GM12878 (cell line): ENCODE data around the gene GUCA2A. TPM values are rescaled to one million over a fixed set of nuclear protein-coding genes. Genes with fewer than 3 reads are reported as not detected.

Source experiments
- ATAC-seq: fragments of 200-7000 bp; cut with Tn5 transposase; 3 replicates; pipeline ENCODE4 v1.9.1; 2020; ENCODE audit warnings: mild to moderate bottlenecking, moderate library complexity
- BruUV-seq: library from RNA; stranded (reverse); fragments of 400-500 nt; replicated peaks from 2 replicates; lab custom pipeline; 2021; lab: Mats Ljungman, UMichigan
- CTCF ChIA-PET: fragments of 300-600 bp; sonication (Branson Sonifier 250); formaldehyde crosslinking; extraction: SDS; loops from one replicate; lab custom pipeline; 2021; ENCODE audit warnings: inconsistent platforms; lab: Yijun Ruan, JAX
- POLR2A ChIA-PET: fragments of 350-600 bp; formaldehyde crosslinking; extraction: SDS; loops from one replicate; lab custom pipeline; 2021; ENCODE audit warnings: inconsistent platforms; lab: Charles Lee
- RAD21 ChIA-PET: fragments of 300-600 bp; sonication (Branson Sonifier 250); formaldehyde crosslinking; loops from one replicate; lab custom pipeline; 2023; ENCODE audit warnings: antibody characterized with exemption; ENCODE audit not compliant: unreplicated experiment; lab: Charles Lee
- SMC1A ChIA-PET: fragments of 300-600 bp; sonication (Branson Sonifier 250); formaldehyde crosslinking; loops from one replicate; lab custom pipeline; 2023; ENCODE audit not compliant: unreplicated experiment, uncharacterized antibody; lab: Charles Lee
- DNase-seq: peaks from one replicate; pipeline ENCODE4 v3.0.0-alpha.2; 2011; ENCODE audit warnings: low read depth, low spot score
- FAIRE-seq: peaks from 3 replicates; lab custom pipeline; 2011; peaks lifted over from hg19 to GRCh38; lab: Jason Lieb, UNC
- H2AFZ ChIP-seq: 2 replicates; pipeline ENCODE4 v1.6.0; 2011; ENCODE audit warnings: low read depth, low read length, control low read depth; ENCODE audit not compliant: control insufficient read depth
- H3K27ac ChIP-seq: 2 replicates; pipeline ENCODE4 v1.5.1; 2011; ENCODE audit warnings: control low read depth; ENCODE audit not compliant: control insufficient read depth, insufficient read depth
- H3K27me3 ChIP-seq, 2 experiments: replicated peaks in 1 of 2; 2 replicates each; pipeline versions ENCODE4 v1.6.0 to v1.6.1; 2011; ENCODE audit warnings: low read length in 1 of 2; ENCODE audit not compliant: control insufficient read depth in 2 of 2, insufficient read depth in 2 of 2
- H3K36me3 ChIP-seq, 2 experiments: 2 replicates each; pipeline ENCODE4 v1.5.1; 2011; ENCODE audit warnings: low read length in 1 of 2; ENCODE audit not compliant: control insufficient read depth in 2 of 2, insufficient read depth in 2 of 2
- H3K4me1 ChIP-seq: 2 replicates; pipeline ENCODE4 v1.6.1; 2011; ENCODE audit warnings: mild to moderate bottlenecking, low read length, moderate library complexity, mixed read lengths; ENCODE audit not compliant: control insufficient read depth, insufficient read depth
- H3K4me2 ChIP-seq: 2 replicates; pipeline ENCODE4 v1.6.0; 2011; ENCODE audit warnings: control low read depth; ENCODE audit not compliant: control insufficient read depth, insufficient read depth
- H3K4me3 ChIP-seq: fragments of 200-600 bp; sonication (generic); 2 replicates; pipeline ENCODE4 v1.5.1; 2016
- H3K79me2 ChIP-seq: 2 replicates; pipeline ENCODE4 v1.6.0; 2011; ENCODE audit warnings: low read length; ENCODE audit not compliant: control insufficient read depth, insufficient read depth
- H3K9ac ChIP-seq: 2 replicates; pipeline ENCODE4 v1.8.0; 2011; ENCODE audit warnings: low read length, control low read depth, mixed read lengths; ENCODE audit not compliant: control insufficient read depth, insufficient read depth
- H3K9me3 ChIP-seq: replicated peaks from 3 replicates; pipeline ENCODE4 v1.5.1; 2011; ENCODE audit warnings: mild to moderate bottlenecking, low read length; ENCODE audit not compliant: control insufficient read depth, insufficient read depth
- H4K20me1 ChIP-seq: 2 replicates; pipeline ENCODE4 v1.6.0; 2011; ENCODE audit not compliant: control insufficient read depth, insufficient read depth
- BCL11A ChIP-seq: IDR thresholded peaks from 2 replicates; pipeline ENCODE4 v1.6.1; 2011; ENCODE audit warnings: low read depth, low read length
- BMI1 ChIP-seq: fragments of 450-650 bp; IDR thresholded peaks from 2 replicates; pipeline ENCODE4 v1.6.1; 2016; ENCODE audit warnings: mild to moderate bottlenecking, moderate library complexity, borderline replicate concordance
- ESRRA ChIP-seq: IDR thresholded peaks from 2 replicates; pipeline ENCODE4 v1.6.1; 2012; ENCODE audit warnings: mild to moderate bottlenecking, low read length, improper control_type of control experiment
- HDAC6 ChIP-seq: fragments of 200-600 bp; sonication (generic); IDR thresholded peaks from one replicate; pipeline ENCODE4 v1.8.0; 2017; ENCODE audit warnings: antibody characterized with exemption; ENCODE audit not compliant: unreplicated experiment
- IRF4 ChIP-seq: IDR thresholded peaks from 2 replicates; pipeline ENCODE4 v1.6.1; 2011; ENCODE audit warnings: low read depth, low read length
- JUND ChIP-seq: IDR thresholded peaks from 2 replicates; pipeline ENCODE4 v1.6.1; 2012; ENCODE audit warnings: low read depth, mild to moderate bottlenecking, low read length, improper control_type of control experiment, moderate library complexity
- MLLT1 ChIP-seq: fragments of 450-650 bp; IDR thresholded peaks from 2 replicates; pipeline ENCODE4 v1.6.1; 2016; ENCODE audit warnings: mild to moderate bottlenecking
- MXI1 ChIP-seq: fragments of 150-350 bp; IDR thresholded peaks from 2 replicates; pipeline ENCODE4 v1.6.1; 2011; ENCODE audit warnings: low read depth, mild to moderate bottlenecking, inconsistent platforms, low read length, improper control_type of control experiment
- NFYA ChIP-seq: IDR thresholded peaks from 2 replicates; pipeline ENCODE4 v1.6.1; 2011; ENCODE audit warnings: low read depth, mild to moderate bottlenecking, low read length, improper control_type of control experiment, borderline replicate concordance
- NFYB ChIP-seq: IDR thresholded peaks from 2 replicates; pipeline ENCODE4 v1.6.1; 2011; ENCODE audit warnings: low read depth, mild to moderate bottlenecking, low read length, improper control_type of control experiment, moderate library complexity; ENCODE audit not compliant: insufficient read depth
- NRF1 ChIP-seq: conservative IDR thresholded peaks from 2 replicates; pipeline ENCODE4 v1.6.1; 2011; ENCODE audit warnings: mild to moderate bottlenecking, low read depth, low read length, improper control_type of control experiment
- PAX5 ChIP-seq: IDR thresholded peaks from 2 replicates; pipeline ENCODE4 v1.6.1; 2011; ENCODE audit warnings: low read depth, low read length, borderline replicate concordance
- SUZ12 ChIP-seq: fragments of 200-600 bp; sonication (generic); IDR thresholded peaks from one replicate; pipeline ENCODE4 v1.6.1; 2018; ENCODE audit warnings: antibody characterized with exemption, mild to moderate bottlenecking; ENCODE audit not compliant: unreplicated experiment
- TARDBP ChIP-seq: IDR thresholded peaks from 2 replicates; pipeline ENCODE4 v1.6.1; 2016; ENCODE audit warnings: borderline replicate concordance
- TBL1XR1 ChIP-seq: IDR thresholded peaks from 2 replicates; pipeline ENCODE4 v1.6.1; 2012; ENCODE audit warnings: low read depth, low read length, improper control_type of control experiment
- ZNF592 ChIP-seq: fragments of 450-650 bp; IDR thresholded peaks from 2 replicates; pipeline ENCODE4 v1.6.1; 2017; ENCODE audit warnings: mild to moderate bottlenecking, moderate library complexity
- WGBS: methylation state at CpG from one replicate; pipeline ENCODE4 v1.1.6; 2016; ENCODE audit warnings: low lambda C conversion rate; ENCODE audit not compliant: insufficient replicate concordance, insufficient coverage; ENCODE audit errors: missing lambda C conversion rate; 5-methylcytosine and 5-hydroxymethylcytosine counted together
- in situ Hi-C: fragments of 300-500 bp; cut with MboI; formaldehyde crosslinking; loops from 9 replicates; pipeline ENCODE4 v1.14.3; 2018; ENCODE audit warnings: mixed read lengths
- intact Hi-C: fragments of 100-400 bp; cut with micrococcal nuclease; formaldehyde crosslinking; loops from one replicate; pipeline ENCODE4 v1.14.2; 2022; ENCODE audit not compliant: unreplicated experiment
- polyA plus RNA-seq, 11 experiments: library from polyadenylated mRNA; depleted of rRNA in 4 of 11; unstranded in 6 of 11; stranded (reverse) in 5 of 11; fragments of >200 nt; fragmentation: Nextera tagmentation in 4 of 11; fragmentation: Illumina TruSeq in 1 of 11; extraction: Ambion mirVana in 4 of 11; extraction: Trizol in 1 of 11; gene quantifications; 1 replicate in 1 of 11; 2 replicates in 10 of 11; pipeline versions ENCODE4 v1.2.1 to v1.2.3, GENCODE V29; 2011 to 2016; ENCODE audit warnings: inconsistent platforms in 2 of 11, missing spikeins in 2 of 11, low read depth in 1 of 11
- total RNA-seq, 4 experiments: library from RNA; depleted of rRNA in 3 of 4; stranded (reverse); fragments of >200 nt in 3 of 4; fragmentation: Illumina TruSeq in 1 of 4; extraction: Trizol in 1 of 4; gene quantifications; 2 replicates each; pipeline versions ENCODE4 v1.2.1 to v1.2.3, GENCODE V29; 2013 to 2021
- TF ChIP-seq, protein P1 (sequence below): fragments of 450-650 bp; IDR thresholded peaks from 2 replicates; pipeline ENCODE4 v1.6.1; 2017; ENCODE audit warnings: borderline replicate concordance

Gene GUCA2A
- total and polyA plus RNA-seq, 10 of the 15 experiments (the other 5 are each of a cell fraction or from before 2014, with no cell fraction given), result not detected

DNA sequence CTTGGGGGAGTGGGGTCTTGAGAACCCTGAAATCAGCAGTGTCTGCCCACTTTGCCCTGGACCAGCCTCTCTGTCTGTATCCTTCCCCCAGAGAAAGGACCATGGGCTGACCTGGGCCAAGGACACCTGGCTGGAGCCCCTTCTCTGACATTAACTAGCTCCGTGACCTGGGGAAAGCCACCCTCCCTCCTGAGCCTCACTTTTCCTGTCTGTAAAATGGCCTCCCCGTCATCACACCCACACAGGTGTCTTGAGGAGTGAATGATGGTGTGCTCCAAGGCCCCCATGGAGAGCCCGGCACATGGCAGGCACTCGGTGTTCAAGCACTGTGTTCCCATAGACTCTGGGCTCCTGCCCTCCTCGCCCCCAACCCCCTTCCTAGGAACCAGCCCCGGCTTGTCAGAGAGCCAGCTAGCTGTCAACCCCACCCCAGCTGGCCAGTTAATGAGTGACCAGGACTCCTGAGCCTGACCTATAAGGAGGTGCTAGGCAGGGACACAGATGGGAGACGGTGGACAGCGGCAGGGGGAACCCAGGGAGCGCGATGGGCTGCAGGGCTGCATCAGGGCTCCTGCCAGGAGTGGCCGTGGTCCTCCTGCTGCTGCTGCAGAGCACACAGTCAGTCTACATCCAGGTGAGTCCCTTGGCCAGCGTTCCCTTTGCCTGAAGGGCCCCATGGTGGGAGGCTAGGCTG, 11.5 kb downstream of the GUCA2A start, which contains the start of gene GUCA2B:
Gene GUCA2B, plus strand, starts transcription at position 504 of the 694 bp plus-strand sequence. Its CDS starts 41 bp downstream, at position 545.
- Histone ChIP-seq H3K4me2 (no peak within 1 kb of the TSS), H3K9ac (no peak within 1 kb of the TSS), H3K79me2 (no peaks in the 10 kb centered on the region), H3K9me3 (no peaks in the 10 kb centered on the region), H3K27me3 (no peaks in the 10 kb centered on the region), H4K20me1 (no peaks in the 10 kb centered on the region), H2AFZ (no peak within 1 kb of the TSS), H3K27ac (no peak within 1 kb of the TSS), H3K36me3 (no peaks in the 10 kb centered on the region), H3K4me3 (no peak within 1 kb of the TSS), H3K4me1 (no peaks in the 10 kb centered on the region)
- RAD21 ChIA-PET, result no interaction called here
- no peak for FAIRE-seq
- no peak for DNase-seq
- in situ Hi-C loops (no loop called here), intact Hi-C loops (no loop called here)
- no TSS peak for BruUV-seq
- POLR2A ChIA-PET, result no interaction called here
- TF ChIP-seq HDAC6 (no peak), NFYB (no peak), NRF1 (no peak), BCL11A (no peak), MXI1 (no peak), JUND (no peak), ZNF592 (no peak), MLLT1 (no peak), IRF4 (no peak), TARDBP (no peak), PAX5 (no peak), BMI1 (no peak), SUZ12 (no peak), ESRRA (no peak), TBL1XR1 (no peak), NFYA (no peak)
- TF ChIP-seq, protein P1, sequence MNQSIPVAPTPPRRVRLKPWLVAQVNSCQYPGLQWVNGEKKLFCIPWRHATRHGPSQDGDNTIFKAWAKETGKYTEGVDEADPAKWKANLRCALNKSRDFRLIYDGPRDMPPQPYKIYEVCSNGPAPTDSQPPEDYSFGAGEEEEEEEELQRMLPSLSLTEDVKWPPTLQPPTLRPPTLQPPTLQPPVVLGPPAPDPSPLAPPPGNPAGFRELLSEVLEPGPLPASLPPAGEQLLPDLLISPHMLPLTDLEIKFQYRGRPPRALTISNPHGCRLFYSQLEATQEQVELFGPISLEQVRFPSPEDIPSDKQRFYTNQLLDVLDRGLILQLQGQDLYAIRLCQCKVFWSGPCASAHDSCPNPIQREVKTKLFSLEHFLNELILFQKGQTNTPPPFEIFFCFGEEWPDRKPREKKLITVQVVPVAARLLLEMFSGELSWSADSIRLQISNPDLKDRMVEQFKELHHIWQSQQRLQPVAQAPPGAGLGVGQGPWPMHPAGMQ, result no peak
- 41% methylated on average over 12 of the region's 12 CpGs for WGBS
- no peak for ATAC-seq
- CTCF ChIA-PET, result interaction anchor here (0.7 to 2.4 kb wide), 2 partner anchors 20 to 1099 kb away, joined by 3 to 12 read pairs; no protein-coding TSS in a partner anchor
- SMC1A ChIA-PET, result no interaction called here
